BJ (cell line): ENCODE data around the gene RFX2. TPM values are rescaled to one million over a fixed set of nuclear protein-coding genes. Genes with fewer than 3 reads are reported as not detected.

Source experiments
- CTCF ChIA-PET: fragments of 350-600 bp; formaldehyde crosslinking; extraction: SDS; loops from one replicate; lab custom pipeline; 2021; ENCODE audit warnings: antibody characterized with exemption, inconsistent platforms; lab: Yijun Ruan, JAX
- POLR2A ChIA-PET: fragments of 300-600 bp; sonication (Branson Sonifier 250); formaldehyde crosslinking; extraction: SDS; loops from one replicate; lab custom pipeline; 2021; ENCODE audit warnings: antibody characterized with exemption; lab: Charles Lee
- DNase-seq: peaks from one replicate; pipeline ENCODE4 v3.0.0-alpha.2; 2011; ENCODE audit warnings: low read depth
- H3K27me3 ChIP-seq: 2 replicates; pipeline ENCODE4 v1.6.0; 2011; ENCODE audit warnings: low read length; ENCODE audit not compliant: control insufficient read depth, insufficient read depth
- H3K36me3 ChIP-seq: 2 replicates; pipeline ENCODE4 v1.5.1; 2011; ENCODE audit warnings: low read length; ENCODE audit not compliant: control insufficient read depth, insufficient read depth
- H3K4me3 ChIP-seq: 2 replicates; pipeline ENCODE4 v1.5.1; 2011; ENCODE audit warnings: low read depth, mild to moderate bottlenecking, control low read depth, low read length
- CTCF ChIP-seq: IDR thresholded peaks from 2 replicates; pipeline ENCODE4 v1.5.1; 2011; ENCODE audit warnings: low read depth, mild to moderate bottlenecking, control low read depth, inconsistent platforms, low read length, moderate library complexity; ENCODE audit not compliant: insufficient read depth
- polyA plus RNA-seq: library from polyadenylated mRNA; depleted of rRNA; stranded (reverse); fragments of >200 nt; gene quantifications from 2 replicates; pipeline ENCODE4 v1.2.3, GENCODE V29; 2011

Gene RFX2
- polyA plus RNA-seq, 1 experiment, result 5.7 TPM

- Histone ChIP-seq H3K36me3 (peaks cover 2% of the 10 kb centered on the region), H3K27me3 (no peaks in the 10 kb centered on the region), H3K4me3 (no peak overlapping the region)
- no peak for DNase-seq
- ChIA-PET POLR2A (no interaction called here), CTCF (interaction anchor here (0.6 to 3.3 kb wide), 3 partner anchors 8 to 82 kb away, joined by 3 to 19 read pairs (median 4); no protein-coding TSS in a partner anchor)
- no peak for TF ChIP-seq CTCF
Observed at GRCh38 chr19:6044056-6044805, 66.1 kb downstream of the RFX2 start.

GRCh38 chr19:6042776-6043726, 67.2 kb downstream of the RFX2 start:
- H3K27me3 ChIP-seq, result no peaks in the 10 kb centered on the region
- ChIA-PET CTCF (interaction anchor here (0.8 to 3.3 kb wide), 2 partner anchors 83 to 257 kb away, joined by 5 to 19 read pairs; no protein-coding TSS in a partner anchor), POLR2A (no interaction called here)
- peaks cover 2% of the 10 kb centered on the region for H3K36me3 ChIP-seq
- TF ChIP-seq CTCF, result no peak
- no peak for DNase-seq
- no peak overlapping the region for H3K4me3 ChIP-seq

GRCh38 chr19:6041991-6042481, 68.3 kb downstream of the RFX2 start:
- Histone ChIP-seq H3K4me3 (no peak overlapping the region), H3K27me3 (no peaks in the 10 kb centered on the region), H3K36me3 (peaks cover 2% of the 10 kb centered on the region)
- POLR2A ChIA-PET, result no interaction called here
- CTCF ChIA-PET, result interaction anchor here (0.6 to 2.3 kb wide), 3 partner anchors 10 to 83 kb away, joined by 3 to 8 read pairs (median 3); no protein-coding TSS in a partner anchor
- no peak for TF ChIP-seq CTCF
- no peak for DNase-seq

GRCh38 chr19:6041071-6041470, 69.2 kb downstream of the RFX2 start:
- Histone ChIP-seq H3K27me3 (no peaks in the 10 kb centered on the region), H3K36me3 (peaks cover 2% of the 10 kb centered on the region), H3K4me3 (no peak overlapping the region)
- ChIA-PET POLR2A (no interaction called here), CTCF (interaction anchor here (1.2 to 2.3 kb wide), 2 partner anchors 11 to 84 kb away, joined by 3 to 8 read pairs; no protein-coding TSS in a partner anchor)
- no peak for DNase-seq
- no peak for TF ChIP-seq CTCF
